Hepatocyte (in vitro differentiated cells): ENCODE measurements around the gene CCDC9B.

Experiments
- EZH2 ChIP-seq: fragments of 200-600 bp; sonication (generic); IDR thresholded peaks from 2 replicates; pipeline ENCODE4 v1.6.1; 2016; ENCODE audit warnings: antibody characterized with exemption, mild to moderate bottlenecking, borderline replicate concordance
- EZH2phosphoT487 ChIP-seq: fragments of 200-600 bp; sonication (generic); IDR thresholded peaks from one replicate; pipeline ENCODE4 v1.6.1; 2018; ENCODE audit warnings: antibody characterized with exemption, mild to moderate bottlenecking, low read depth, moderate library complexity; ENCODE audit not compliant: unreplicated experiment, severe bottlenecking
- TF ChIP-seq, protein P1 (sequence below): fragments of 200-600 bp; sonication (generic); IDR thresholded peaks from 2 replicates; pipeline ENCODE4 v1.5.1; 2016; ENCODE audit warnings: antibody characterized with exemption, mild to moderate bottlenecking; ENCODE audit not compliant: poor library complexity

- TF ChIP-seq, protein P1, sequence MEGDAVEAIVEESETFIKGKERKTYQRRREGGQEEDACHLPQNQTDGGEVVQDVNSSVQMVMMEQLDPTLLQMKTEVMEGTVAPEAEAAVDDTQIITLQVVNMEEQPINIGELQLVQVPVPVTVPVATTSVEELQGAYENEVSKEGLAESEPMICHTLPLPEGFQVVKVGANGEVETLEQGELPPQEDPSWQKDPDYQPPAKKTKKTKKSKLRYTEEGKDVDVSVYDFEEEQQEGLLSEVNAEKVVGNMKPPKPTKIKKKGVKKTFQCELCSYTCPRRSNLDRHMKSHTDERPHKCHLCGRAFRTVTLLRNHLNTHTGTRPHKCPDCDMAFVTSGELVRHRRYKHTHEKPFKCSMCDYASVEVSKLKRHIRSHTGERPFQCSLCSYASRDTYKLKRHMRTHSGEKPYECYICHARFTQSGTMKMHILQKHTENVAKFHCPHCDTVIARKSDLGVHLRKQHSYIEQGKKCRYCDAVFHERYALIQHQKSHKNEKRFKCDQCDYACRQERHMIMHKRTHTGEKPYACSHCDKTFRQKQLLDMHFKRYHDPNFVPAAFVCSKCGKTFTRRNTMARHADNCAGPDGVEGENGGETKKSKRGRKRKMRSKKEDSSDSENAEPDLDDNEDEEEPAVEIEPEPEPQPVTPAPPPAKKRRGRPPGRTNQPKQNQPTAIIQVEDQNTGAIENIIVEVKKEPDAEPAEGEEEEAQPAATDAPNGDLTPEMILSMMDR, result no peak
- TF ChIP-seq EZH2phosphoT487 (no peak), EZH2 (no peak)
These were observed 55.6 kb downstream of the CCDC9B start for GRCh38 chr15:40285151-40285550.
